Smooth muscle cell of the brain vasculature (primary cell): ENCODE measurements around the gene OR10G3.
"Not testable (repeated sequence)": the region's sequence is repeated elsewhere in the genome, so short reads cannot be mapped to it uniquely, and the experiment has no call there.

ENCODE experiments used
- DNase-seq: peaks from one replicate; pipeline ENCODE4 v3.0.0-alpha.2; 2012; ENCODE audit warnings: low read depth, low spot score

The OR10G3 gene

DNA sequence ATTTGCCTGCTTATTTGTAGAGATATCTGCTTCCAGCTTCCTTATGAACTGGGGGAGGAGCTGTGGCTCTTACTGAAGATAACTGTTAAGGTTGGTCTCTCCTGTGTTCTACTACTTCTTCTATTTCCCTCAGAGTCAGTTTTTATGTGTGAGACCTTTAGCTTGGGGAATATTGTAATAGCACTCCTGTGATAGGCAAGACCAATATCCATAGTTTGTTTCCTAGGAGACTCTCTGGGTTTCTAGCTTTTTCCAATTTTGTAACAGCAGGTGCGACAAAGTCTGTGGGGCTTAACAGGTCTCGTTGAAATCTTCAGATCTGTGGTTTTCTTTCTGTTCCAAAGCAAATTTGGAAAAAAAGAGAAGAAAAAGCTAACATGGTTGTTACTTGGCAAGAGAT is at the start of gene OR10G3:
TSS of gene OR10G3 (minus strand) at position 101 of the 400 bp plus-strand sequence. CDS start 9,332 bp downstream, outside the sequence.
- DNase-seq, result no peak

- DNase-seq, result no peak
Measured at GRCh38 chr14:21626491-21627230, 46.8 kb upstream of the OR10G3 start.

DNA sequence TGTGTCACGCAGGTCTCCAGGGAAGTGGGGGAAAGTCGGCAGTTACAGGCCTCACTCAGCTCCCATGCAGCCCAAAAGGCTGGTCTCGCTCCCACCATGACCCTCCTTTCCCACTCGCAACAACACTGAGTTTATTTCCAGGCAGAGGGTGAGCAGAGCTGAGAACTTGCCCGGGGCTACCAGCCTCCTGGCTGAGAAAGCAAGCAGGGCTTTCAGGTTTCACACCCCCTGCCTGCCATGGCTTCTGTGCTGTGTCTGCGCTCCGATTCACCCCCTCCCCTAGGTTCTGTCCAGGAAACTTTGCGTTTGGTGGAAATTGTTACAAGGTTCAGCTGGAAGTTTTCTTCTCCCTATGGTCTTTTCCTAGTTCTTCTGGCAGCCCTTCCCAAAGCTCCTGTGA is 37.7 kb upstream of the OR10G3 start:
- no peak for DNase-seq

DNA sequence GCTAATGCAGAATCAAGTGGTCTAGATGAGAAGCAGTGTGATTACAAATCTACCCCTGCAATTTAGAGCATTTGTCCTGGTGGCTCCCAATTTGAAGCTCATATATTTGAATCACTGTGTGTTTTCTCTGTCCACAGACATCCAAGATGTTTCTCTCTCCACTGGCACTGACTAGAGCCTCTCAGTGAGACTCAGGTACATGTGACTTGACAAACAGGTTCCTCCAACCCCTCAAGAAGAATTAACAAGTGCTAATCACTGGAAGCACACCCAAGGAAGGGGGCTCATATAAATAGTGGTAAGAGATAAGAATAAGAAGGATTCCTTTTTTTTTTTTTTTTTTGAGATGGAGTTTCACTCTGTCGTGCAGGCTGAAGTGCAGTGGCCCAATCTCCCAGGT is 34.4 kb upstream of the OR10G3 start:
- no peak for DNase-seq

GRCh38 chr14:21612324-21612723 is 32.4 kb upstream of the OR10G3 start:
- DNase-seq, result no peak

GRCh38 chr14:21602181-21602580 is 22.3 kb upstream of the OR10G3 start:
- DNase-seq, result not testable (repeated sequence)

DNA sequence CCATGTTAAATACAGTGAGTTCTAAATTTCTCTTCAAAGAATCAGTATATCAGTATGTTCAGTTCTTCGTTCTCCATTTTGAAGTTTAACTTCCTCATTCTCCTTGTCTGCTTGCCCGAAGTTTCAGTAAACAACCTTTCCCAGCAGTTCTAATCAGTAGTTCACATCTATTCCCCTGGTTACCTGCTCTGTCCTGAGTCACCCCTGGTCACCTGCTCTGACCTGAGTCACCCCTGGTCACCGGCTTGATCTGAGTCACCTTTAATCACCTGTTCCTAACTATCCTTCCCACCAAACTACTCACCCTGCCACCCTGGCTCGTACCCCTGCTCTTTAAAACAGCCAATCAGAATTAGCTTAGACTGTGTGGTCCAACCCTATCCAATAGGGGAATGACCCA is 9.4 kb upstream of the OR10G3 start:
- DNase-seq, result no peak

GRCh38 chr14:21575661-21576060 is 4.2 kb downstream of the OR10G3 start:
- no peak for DNase-seq

DNA sequence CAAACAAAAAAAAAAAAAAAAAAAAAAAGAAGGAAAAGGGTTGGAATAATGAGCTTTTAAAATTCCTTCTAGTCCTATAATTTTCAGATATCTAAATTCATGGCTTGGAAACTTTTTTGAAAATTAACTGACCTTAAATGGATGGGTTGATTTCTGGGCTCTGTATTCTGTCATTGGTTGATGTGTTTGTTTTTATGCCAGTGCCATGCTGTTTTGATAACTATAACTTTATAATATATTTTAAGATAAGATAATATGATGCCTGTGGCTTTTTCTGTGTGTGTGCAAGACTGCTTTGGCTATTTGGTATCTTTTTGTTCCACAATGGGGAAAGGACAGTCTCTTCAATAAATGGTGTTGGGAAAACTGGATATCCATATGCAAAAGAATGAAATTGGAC is 7.3 kb downstream of the OR10G3 start:
- no peak for DNase-seq

DNA sequence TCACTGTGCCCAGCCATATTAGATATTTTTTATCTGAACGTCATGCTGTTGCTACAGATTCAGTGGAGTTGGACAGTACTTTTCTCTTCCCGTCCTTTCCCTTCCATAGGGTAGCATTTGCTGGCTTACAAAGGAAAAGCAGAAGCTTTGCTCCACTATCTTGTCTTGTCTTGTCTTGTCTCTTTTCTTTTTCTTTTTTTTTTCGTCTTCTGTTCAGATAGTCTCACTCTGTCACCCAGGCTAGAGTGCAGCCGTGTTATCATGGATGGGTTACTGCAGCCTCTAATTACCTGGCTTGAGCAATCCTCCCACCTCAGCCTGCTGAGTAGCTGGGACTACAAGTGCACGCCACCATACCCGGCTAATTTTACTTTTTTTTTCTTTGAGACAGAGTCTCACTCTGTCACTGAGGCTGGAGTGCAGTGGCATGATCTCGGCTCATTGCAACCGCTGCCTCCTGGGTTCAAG is 21.1 kb downstream of the OR10G3 start:
- DNase-seq, result no peak

GRCh38 chr14:21557084-21557901 is 22.6 kb downstream of the OR10G3 start:
- DNase-seq, result peak; percentile 88

- no peak for DNase-seq
Measured at GRCh38 chr14:21556378-21557083, 23.3 kb downstream of the OR10G3 start.

GRCh38 chr14:21553266-21553665 is 26.6 kb downstream of the OR10G3 start:
- no peak for DNase-seq

DNA sequence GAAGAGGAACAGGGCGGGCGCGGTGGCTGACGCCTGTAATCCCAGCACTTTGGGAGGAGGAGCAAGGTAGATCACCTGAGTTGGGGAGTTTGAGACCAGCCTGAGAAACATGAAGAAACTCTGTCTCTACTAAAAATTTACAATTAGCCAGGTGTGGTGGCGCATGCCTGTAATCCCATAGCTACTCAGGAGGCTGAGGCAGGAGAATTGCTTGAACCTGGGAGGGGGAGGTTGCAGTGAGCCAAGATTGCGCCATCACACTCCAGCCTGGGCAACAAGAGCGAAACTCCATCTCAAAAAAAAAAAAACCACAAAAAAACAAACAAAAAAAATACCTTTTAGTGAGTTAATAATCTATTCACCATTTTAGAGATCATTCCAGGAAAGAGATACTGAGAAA is 35.3 kb downstream of the OR10G3 start:
- not testable (repeated sequence) for DNase-seq

DNA sequence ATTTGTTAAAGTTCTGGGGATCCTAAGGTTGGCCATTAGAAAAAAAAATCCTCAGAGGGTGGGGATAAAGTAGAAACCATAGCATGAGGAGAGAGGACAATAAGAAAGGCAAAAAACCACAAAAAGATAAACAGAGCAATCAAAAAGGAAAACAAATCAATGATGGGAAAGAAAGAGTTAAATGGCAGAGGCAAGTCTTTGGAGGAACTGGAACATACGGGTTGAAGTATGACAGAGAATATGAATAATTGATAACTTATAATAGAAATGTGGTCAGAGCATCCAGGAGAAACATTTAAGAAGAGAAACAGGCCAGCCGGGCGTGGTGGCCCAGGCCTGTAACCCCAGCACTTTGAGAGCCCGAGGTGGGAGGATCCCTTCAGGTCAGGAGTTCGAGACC is 35.9 kb downstream of the OR10G3 start:
- DNase-seq, result no peak

GRCh38 chr14:21543521-21543960 is 36.3 kb downstream of the OR10G3 start:
- no peak for DNase-seq

DNA sequence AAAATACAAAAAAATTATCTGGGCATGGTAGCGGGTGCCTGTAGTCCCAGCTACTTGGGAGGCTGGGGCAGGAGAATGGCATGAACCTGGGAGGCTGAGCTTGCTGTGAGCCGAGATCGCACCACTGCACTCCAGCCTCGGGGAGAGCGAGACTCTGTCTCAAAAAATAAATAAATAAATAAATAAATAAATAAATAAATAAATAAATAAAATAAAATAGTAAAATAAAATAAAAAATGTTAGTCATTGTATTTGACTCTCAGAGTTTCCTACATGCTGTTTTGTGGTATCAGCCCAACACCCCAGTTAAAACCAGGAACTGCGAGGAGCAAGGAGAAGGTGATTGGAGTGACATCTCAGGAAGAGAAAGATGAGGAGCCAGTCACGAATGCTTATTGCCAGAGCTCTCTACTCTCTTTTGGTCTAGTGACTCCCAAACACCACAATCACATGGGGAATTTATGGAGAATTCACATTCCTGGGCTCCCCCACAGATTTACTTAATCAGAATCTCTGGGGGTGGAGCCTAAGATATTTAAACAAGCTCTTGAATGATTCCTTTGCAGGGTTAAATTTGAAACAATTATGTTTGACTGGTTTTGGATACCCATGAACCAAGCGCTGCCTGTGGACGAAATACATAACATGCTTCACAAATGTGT is 38.3 kb downstream of the OR10G3 start:
- DNase-seq, result no peak

DNA sequence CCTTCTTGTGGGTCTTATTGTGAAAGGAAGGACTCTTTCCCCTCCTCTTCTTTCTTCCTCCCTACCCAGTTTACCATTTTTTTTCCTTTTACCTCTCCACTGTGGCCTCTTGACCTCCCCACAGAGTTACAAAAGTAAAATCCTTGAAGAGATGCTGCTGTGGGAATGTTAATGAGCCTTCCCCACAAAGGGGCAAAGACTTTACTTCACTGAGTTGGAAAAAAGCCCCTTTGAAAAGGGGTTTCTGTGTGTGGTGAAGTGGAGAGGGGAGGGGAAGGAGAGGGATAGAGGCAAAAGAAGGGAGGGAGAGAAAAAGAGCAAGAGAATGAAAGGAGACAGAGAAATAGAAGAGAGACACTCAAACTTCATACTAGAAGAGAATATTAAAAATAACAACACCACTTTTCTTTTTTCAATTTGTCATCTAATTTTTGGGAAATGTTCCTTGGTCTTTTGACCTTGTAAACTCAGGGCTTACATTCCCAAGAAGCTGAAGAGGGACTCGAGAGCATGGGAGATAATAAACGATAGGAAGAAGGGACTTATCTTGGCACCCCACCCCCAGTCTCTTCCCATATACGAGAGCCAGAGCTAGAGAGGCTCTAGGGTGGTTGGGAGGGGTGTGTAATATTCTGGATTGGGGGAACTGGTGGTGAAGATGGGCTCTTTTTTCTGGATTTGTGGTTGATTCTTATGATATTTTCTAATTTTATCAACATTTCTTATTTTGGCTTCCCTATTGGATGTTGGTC is 40.5 kb downstream of the OR10G3 start:
- DNase-seq, result no peak

DNA sequence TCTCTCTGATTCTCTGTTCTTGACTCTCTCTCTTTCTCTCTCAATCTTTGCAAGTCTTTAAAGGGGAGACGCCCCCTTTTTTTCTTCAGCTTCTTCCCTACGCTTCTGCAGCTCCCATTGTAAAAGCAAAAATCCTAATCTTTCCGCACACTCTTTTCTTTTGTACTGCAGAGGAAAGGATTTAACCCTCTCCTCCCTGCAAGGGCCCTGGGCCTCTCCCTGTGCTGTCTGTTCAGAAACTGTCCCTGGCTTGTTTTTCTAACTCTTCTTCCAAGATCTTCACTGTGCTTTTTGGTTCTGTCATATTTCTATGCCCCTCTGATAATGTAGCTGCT is 42.8 kb downstream of the OR10G3 start:
- no peak for DNase-seq

DNA sequence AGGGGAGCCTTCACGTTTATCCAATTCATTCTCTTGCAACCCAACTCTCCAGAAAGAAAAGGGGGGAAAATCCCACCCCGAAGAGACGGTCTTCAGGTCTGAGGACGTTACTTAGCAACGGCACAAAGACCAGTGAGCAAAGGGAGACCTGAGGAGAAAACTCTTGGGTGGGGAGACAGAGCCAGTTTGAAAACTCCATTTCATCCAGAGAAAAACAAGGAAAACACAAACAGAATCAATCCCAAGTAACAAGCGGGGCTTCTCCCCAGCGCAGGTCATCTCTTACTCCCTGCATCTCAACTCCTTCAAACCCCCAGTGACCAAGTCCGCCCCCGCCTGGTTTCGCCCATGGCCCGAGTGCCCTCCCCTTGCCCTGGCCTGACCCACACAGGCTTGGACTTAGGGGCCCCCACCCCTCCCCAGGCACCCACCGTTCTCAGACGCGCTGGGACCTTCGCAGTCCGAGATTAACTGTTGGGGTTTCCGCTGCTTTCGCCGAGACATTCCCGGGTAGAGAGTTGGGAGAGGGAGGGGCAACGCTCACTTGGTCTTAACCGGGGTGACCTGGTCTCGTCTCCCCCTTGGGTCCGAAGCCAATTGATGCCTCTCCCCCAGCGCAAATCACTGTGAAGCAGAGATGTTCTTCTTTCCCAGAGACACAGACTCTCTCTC is 43.3 kb downstream of the OR10G3 start:
- DNase-seq, result no peak
